GM23338 (cell line): ENCODE results near the gene SLC30A5. TPM values are rescaled to one million over a fixed set of nuclear protein-coding genes. Genes with fewer than 3 reads are reported as not detected.

Source experiments
- ATAC-seq: fragments of 200-7000 bp; cut with Tn5 transposase; 3 replicates; pipeline ENCODE4 v1.9.1; 2020
- DNase-seq: peaks from one replicate; pipeline ENCODE4 v3.0.0-alpha.2; 2015; ENCODE audit warnings: low spot score
- H2AFZ ChIP-seq: fragments of 200-600 bp; sonication (generic); 2 replicates; pipeline ENCODE4 v1.8.0; 2016; ENCODE audit warnings: antibody characterized with exemption, mild to moderate bottlenecking, moderate library complexity
- H3F3A ChIP-seq: fragments of 200-600 bp; sonication (generic); replicated peaks from 2 replicates; pipeline ENCODE4 v1.8.0; 2017; ENCODE audit warnings: antibody characterized with exemption, mixed run types, low read depth
- H3K27ac ChIP-seq: fragments of 200-600 bp; sonication (generic); 2 replicates; pipeline ENCODE4 v1.6.1; 2016; ENCODE audit warnings: low read depth
- H3K27me3 ChIP-seq: fragments of 200-600 bp; sonication (generic); 2 replicates; pipeline ENCODE4 v1.8.0; 2016; ENCODE audit warnings: mild to moderate bottlenecking, mixed run types, moderate library complexity; ENCODE audit not compliant: insufficient read depth
- H3K36me3 ChIP-seq: fragments of 200-600 bp; sonication (generic); 2 replicates; pipeline ENCODE4 v1.8.0; 2016; ENCODE audit warnings: mild to moderate bottlenecking; ENCODE audit not compliant: insufficient read depth
- H3K4me1 ChIP-seq: fragments of 200-600 bp; sonication (generic); 2 replicates; pipeline ENCODE4 v1.8.0; 2016; ENCODE audit warnings: mild to moderate bottlenecking, moderate library complexity; ENCODE audit not compliant: insufficient read depth
- H3K4me2 ChIP-seq: fragments of 200-600 bp; sonication (generic); 2 replicates; pipeline ENCODE4 v1.7.1; 2017; ENCODE audit warnings: mixed run types
- H3K4me3 ChIP-seq: fragments of 200-600 bp; sonication (generic); 2 replicates; pipeline ENCODE4 v1.6.1; 2016; ENCODE audit warnings: mixed run types
- H3K79me2 ChIP-seq: fragments of 200-600 bp; sonication (generic); replicated peaks from 2 replicates; pipeline ENCODE4 v1.8.0; 2017; ENCODE audit warnings: mild to moderate bottlenecking; ENCODE audit not compliant: insufficient read depth
- H3K9me2 ChIP-seq: fragments of 200-600 bp; sonication (generic); 2 replicates; pipeline ENCODE4 v1.8.0; 2017; ENCODE audit not compliant: insufficient read depth
- H4K20me1 ChIP-seq: fragments of 200-600 bp; sonication (generic); replicated peaks from 2 replicates; pipeline ENCODE4 v1.8.0; 2017; ENCODE audit warnings: mild to moderate bottlenecking; ENCODE audit not compliant: insufficient read depth
- H3K27ac Mint-ChIP-seq: 2 replicates; pipeline ENCODE4 v1.8.0; 2020; ENCODE audit warnings: inconsistent platforms, mild to moderate bottlenecking, moderate library complexity, mixed read lengths
- H3K27me3 Mint-ChIP-seq: 3 replicates; pipeline ENCODE4 v1.8.0; 2022; ENCODE audit warnings: low read depth, mild to moderate bottlenecking, moderate library complexity, mixed read lengths, inconsistent platforms; ENCODE audit not compliant: insufficient read depth, poor library complexity
- H3K36me3 Mint-ChIP-seq: 3 replicates; pipeline ENCODE4 v1.8.0; 2021; ENCODE audit warnings: low read depth, mild to moderate bottlenecking, inconsistent platforms, moderate library complexity, mixed read lengths
- H3K4me1 Mint-ChIP-seq: 3 replicates; pipeline ENCODE4 v1.8.0; 2020; ENCODE audit warnings: mild to moderate bottlenecking, inconsistent platforms, mixed read lengths
- H3K4me3 Mint-ChIP-seq: 3 replicates; pipeline ENCODE4 v1.8.0; 2021; ENCODE audit warnings: moderate library complexity, mild to moderate bottlenecking, inconsistent platforms, mixed read lengths
- H3K9me3 Mint-ChIP-seq: 3 replicates; pipeline ENCODE4 v1.8.0; 2020; ENCODE audit warnings: moderate library complexity, mild to moderate bottlenecking, inconsistent platforms, mixed read lengths
- EZH2 ChIP-seq: fragments of 200-600 bp; sonication (generic); IDR thresholded peaks from one replicate; pipeline ENCODE4 v1.8.0; 2017; ENCODE audit warnings: antibody characterized with exemption, mild to moderate bottlenecking, low read depth; ENCODE audit not compliant: unreplicated experiment
- EZH2phosphoT487 ChIP-seq: fragments of 200-600 bp; sonication (generic); IDR thresholded peaks from one replicate; pipeline ENCODE4 v1.8.1; 2018; ENCODE audit warnings: antibody characterized with exemption; ENCODE audit not compliant: unreplicated experiment
- JUNB ChIP-seq: IDR thresholded peaks from one replicate; pipeline ENCODE4 v1.6.1; 2016; ENCODE audit warnings: antibody characterized with exemption; ENCODE audit not compliant: unreplicated experiment
- NANOG ChIP-seq: IDR thresholded peaks from 2 replicates; pipeline ENCODE4 v1.6.1; 2016; ENCODE audit warnings: antibody characterized with exemption, borderline replicate concordance
- ZNF114 ChIP-seq: fragments of 250-450 bp; sonication (Bioruptor Pico); IDR thresholded peaks from 2 replicates; pipeline ENCODE4 v1.5.0; 2020; ENCODE audit warnings: mild to moderate bottlenecking, moderate library complexity
- ZNF331 ChIP-seq: fragments of 250-450 bp; sonication (Bioruptor Pico); IDR thresholded peaks from 2 replicates; pipeline ENCODE4 v1.5.0; 2020; ENCODE audit warnings: low read depth, mild to moderate bottlenecking, moderate library complexity
- ZNF462 ChIP-seq: fragments of 250-450 bp; sonication (Bioruptor Pico); IDR thresholded peaks from 2 replicates; pipeline ENCODE4 v1.5.0; 2020; ENCODE audit warnings: mild to moderate bottlenecking, moderate library complexity
- polyA plus RNA-seq: library from polyadenylated mRNA; unstranded; fragments of >200 nt; fragmentation: Nextera tagmentation; extraction: Ambion mirVana; gene quantifications from 2 replicates; pipeline ENCODE4 v1.2.1, GENCODE V29; 2016
- total RNA-seq: library from RNA; depleted of rRNA; stranded (reverse); fragments of >200 nt; shearing (Covaris generic); gene quantifications from 2 replicates; pipeline ENCODE4 v1.2.3, GENCODE V29; 2014
- TF ChIP-seq, protein P1 (sequence below): IDR thresholded peaks from 2 replicates; pipeline ENCODE4 v1.6.1; 2016; ENCODE audit warnings: antibody characterized with exemption

SLC30A5 gene
- total and polyA plus RNA-seq, 2 experiments from 2014 or later: 38.2 to 43.2 TPM

DNA sequence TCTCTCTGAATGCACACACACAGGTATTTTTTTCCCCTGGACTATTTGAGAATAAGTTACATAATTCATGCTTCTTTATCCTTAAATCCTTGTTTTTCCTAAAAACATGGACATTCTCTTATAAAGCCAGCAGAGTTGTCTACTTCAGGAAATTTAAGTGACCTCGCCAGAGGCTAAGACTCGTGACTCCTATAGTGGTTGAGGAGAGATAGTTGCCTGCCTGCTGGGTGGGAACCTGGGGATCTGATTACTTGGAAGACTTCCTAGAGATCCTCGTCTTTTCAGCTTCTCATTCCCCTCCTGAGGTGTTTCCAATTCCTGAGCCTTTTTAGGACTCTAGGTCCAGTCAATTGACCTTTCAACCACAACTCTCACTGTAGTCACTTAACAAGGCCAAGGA is 5.5 kb downstream of the SLC30A5 start (continued):
- TF ChIP-seq ZNF462 (CRISPR knock-in tag): no peak
- no peak for TF ChIP-seq EZH2
- TF ChIP-seq JUNB: no peak
- no peak for TF ChIP-seq ZNF114 (CRISPR knock-in tag)
- no peak for TF ChIP-seq NANOG
- no peak for TF ChIP-seq EZH2phosphoT487
- no peak for TF ChIP-seq ZNF331

DNA sequence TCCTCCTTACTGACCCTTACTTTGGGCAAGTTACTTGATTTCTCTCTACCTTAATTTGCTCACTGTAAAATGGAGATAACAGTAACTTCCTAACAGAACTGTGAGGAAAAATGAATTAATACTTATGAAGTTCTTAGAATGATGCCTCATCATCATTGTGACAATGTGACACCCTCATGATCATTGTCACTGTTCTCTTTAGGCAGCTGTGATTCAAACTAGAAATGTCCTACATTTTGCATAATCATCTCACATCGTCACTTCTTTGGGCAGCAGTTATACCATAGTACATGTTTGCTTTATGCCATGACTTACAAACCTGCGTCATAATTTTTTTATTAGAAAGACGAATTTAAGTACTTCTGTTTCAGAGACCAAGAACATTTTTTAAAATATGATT is 9.7 kb downstream of the SLC30A5 start:
- H3K36me3 Mint-ChIP-seq: peaks cover 43% of the 10 kb centered on the region
- Histone ChIP-seq H3K4me1 (no peaks in the 10 kb centered on the region), H3K4me3 (no peak overlapping the region), H3K27ac (no peak overlapping the region), H3F3A (no peaks in the 10 kb centered on the region), H4K20me1 (no peaks in the 10 kb centered on the region), H3K4me2 (no peak overlapping the region), H3K9me2 (no peaks in the 10 kb centered on the region), H3K27me3 (no peaks in the 10 kb centered on the region), H2AFZ (no peak overlapping the region), H3K36me3 (peaks cover 21% of the 10 kb centered on the region), H3K79me2 (peaks cover 15% of the 10 kb centered on the region; the same call in 1 of the 2 replicates)
- DNase-seq (no peak), ATAC-seq (no peak)
- no peaks in the 10 kb centered on the region for H3K27me3 Mint-ChIP-seq
- H3K27ac Mint-ChIP-seq: no peak overlapping the region
- H3K4me1 Mint-ChIP-seq: no peaks in the 10 kb centered on the region
- H3K4me3 Mint-ChIP-seq: no peak overlapping the region
- no peaks in the 10 kb centered on the region for H3K9me3 Mint-ChIP-seq
- no peak for TF ChIP-seq ZNF462 (CRISPR knock-in tag)
- TF ChIP-seq, protein P1, sequence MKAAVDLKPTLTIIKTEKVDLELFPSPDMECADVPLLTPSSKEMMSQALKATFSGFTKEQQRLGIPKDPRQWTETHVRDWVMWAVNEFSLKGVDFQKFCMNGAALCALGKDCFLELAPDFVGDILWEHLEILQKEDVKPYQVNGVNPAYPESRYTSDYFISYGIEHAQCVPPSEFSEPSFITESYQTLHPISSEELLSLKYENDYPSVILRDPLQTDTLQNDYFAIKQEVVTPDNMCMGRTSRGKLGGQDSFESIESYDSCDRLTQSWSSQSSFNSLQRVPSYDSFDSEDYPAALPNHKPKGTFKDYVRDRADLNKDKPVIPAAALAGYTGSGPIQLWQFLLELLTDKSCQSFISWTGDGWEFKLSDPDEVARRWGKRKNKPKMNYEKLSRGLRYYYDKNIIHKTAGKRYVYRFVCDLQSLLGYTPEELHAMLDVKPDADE: no peak
